Stimulated activated CD4-positive, alpha-beta T cell treated with anti-CD3 and anti-CD28 coated beads, Interleukin-2, amount 100 ng/mL, for 48 hours (primary cell): Measurements from ENCODE around the gene PXDN.
"Not testable (repeated sequence)": the region's sequence is repeated elsewhere in the genome, so short reads cannot be mapped to it uniquely, and the experiment has no call there.

Source experiments
- DNase-seq, 2 donors: peaks; one replicate each; pipeline ENCODE4 v3.0.0-alpha.2; 2020

PXDN gene

DNA sequence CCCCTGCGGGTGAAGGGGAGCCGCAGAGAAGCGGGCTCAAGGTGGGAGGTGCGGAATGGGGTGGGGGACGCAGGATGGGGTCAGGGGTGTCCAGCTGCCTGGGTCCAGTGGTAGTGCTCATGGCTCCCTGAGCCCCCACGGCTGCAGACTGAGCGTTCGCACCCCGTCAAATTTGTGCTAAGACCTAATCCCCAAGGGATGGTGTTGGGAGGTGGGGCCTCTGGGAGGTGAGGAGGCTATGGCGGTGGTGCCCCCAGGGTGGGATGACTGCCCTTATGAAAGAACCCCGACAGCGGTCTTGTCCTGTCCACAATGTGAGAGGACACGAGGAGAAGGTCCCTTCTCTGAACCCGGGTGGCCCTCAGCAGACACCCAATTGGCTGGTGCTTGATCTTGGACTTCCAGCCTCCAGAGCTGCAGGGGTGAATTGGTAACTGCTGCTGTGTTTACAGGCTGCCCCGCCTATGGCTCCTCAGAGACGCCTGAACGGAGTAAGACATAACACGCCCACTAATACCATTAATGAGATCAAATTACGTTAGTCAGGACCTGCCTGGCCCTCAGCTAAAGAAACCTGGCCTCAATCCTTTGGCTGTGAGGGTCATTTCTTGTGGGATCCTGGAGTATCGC lies 42.6 kb downstream of the PXDN start:
- no peak for DNase-seq

DNA sequence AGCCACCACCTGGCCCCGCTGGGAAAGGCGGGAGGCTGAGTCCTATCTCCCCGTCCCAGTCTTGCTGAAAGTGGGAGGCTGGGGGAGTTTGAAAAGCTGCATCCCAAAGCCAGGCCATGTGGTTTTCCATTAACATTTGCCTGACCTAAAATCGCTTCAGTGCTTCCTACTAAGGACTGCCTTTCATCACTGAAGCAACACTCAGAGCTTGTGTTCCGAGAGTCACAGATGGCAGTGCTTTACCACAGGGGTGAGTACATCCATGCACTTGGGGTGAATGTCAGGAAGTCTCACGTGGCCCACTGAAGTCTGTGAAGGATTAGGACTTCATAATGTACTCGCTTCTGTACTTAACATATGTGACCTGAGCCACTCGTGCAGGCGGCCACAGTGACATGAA lies 43.3 kb downstream of the PXDN start:
- no peak for DNase-seq

DNA sequence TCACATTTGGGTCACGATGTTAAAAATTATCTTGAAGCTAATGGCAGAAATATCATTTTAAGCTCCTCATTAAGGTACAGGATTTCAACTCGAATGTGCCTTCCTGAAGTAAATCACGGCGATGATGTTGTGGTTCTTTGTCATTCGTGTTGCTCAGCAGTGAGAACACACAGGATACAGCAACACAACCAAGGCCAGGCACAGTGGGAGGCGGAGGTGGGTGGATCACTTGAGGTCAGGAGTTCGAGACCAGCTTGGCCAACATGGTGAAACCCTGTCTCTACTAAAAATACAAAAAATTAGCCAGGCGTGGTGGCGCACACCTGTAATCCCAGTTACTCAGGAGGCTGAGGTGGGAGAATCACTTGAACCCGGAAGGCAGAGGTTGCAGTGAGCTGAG lies 43.9 kb downstream of the PXDN start:
- not testable (repeated sequence) for DNase-seq

DNA sequence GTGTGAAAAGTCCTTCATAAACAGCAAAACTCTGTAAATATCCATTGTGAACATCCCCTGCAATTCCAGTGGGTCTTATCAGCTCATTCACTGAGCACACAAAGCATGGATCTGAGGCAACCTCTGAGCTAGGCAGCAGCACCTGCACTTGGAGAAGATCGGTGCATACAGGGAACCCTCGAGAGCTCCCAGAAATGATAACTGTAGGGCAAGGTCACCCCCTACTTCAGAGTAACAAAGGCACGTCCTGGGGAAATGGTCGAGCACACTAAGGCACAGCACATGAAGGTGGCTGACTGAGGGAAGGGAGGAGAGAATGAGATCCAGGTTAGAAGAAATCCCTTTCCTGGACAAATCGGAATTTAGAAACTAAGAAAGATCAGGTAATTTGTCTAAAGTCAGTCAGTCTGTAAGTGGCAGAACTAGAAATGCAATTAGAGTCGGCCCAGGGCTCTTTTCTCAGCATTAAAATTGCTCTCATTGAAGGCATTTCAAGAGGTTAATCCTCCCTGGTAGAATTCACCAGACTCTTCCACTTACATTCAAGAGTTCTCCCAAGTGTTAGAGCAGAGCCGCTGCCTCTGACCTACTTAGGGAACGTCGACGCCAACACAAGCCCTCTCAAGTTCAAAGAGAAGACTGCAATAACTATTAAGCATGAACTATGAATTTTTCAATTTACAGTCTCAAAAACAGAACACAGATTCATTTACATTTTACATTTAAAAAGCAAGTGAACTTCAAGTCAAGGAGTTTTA lies 45.9 kb downstream of the PXDN start:
- no peak for DNase-seq

DNA sequence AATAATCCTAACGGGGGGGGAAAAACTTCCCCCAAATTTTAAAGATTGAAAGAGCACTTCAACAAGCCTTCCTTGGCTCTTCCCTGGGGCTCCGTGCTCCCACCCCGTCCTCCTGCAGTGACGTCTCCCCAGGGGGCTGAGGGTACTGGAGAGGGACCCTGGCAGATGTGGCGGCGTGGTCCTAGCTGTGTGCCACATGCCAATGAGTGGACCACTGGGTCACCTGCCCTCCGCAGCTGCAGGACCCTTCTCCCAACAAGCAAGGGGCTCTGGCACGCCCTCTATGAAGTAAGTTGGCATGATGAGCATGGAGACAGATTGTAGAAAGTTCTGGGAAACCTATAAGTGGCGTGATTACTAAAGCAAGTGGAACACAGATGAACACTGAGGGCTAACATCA lies 46.7 kb downstream of the PXDN start:
- no peak for DNase-seq

DNA sequence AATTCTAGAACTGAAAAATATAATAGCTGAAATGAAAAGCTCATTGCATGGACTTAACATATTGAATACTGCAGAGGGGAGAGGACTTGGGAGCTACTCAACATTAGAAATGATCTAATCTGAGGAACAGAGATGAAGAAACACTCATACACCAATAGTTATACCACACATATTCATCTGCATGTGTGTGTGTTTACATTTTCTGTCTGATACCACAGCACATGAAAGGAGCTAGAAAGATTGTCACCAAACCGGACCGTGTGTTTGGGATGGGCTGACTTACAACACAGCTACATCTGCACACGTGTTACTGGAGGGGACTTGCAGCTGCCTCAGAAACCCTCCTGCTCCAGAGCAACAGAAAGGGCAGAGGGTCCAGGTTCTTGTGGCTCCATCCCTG lies 47.8 kb downstream of the PXDN start:
- DNase-seq = no peak

DNA sequence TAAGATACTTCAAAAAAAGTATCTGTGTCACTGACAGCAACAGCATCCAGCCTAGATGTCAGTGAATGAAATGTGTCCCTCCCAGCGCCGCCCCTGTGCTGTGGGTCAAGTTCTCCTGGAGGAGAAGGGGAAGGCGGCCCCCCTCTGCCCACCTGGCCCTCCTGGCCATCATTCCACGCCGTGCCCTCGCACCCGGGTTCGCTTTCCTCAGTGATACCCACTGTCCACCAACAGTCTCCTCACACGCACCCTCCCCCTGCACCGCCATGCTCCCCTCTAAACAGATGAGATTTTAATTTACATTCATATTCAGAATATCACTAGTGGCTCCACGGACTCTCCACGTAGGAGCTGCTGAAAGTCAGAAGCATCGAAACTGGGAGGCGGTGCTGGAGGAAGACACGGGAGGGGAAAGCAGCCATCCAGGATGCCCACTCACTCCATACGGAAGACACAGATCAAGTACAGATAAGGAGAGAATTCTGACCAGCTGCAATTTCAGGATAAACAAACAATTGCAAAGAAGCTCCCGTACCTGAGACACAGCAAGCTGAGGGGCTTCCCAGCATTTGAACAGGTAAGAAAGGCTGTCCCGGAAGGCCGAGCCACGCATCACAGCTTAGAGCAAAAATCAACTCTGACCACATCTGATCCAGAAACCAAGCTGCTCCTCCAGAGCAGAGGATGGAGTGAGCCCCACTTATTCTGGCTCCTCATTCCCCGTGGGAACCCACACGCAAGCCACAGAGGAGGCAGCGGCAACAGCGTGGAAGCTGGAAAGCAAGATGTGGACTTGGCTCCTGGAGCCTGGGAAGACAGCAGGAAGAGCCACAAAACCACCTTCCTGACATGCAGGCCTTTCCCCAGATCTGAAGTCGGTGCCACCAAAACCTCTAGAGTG lies 49.7 kb downstream of the PXDN start:
- DNase-seq = no peak

DNA sequence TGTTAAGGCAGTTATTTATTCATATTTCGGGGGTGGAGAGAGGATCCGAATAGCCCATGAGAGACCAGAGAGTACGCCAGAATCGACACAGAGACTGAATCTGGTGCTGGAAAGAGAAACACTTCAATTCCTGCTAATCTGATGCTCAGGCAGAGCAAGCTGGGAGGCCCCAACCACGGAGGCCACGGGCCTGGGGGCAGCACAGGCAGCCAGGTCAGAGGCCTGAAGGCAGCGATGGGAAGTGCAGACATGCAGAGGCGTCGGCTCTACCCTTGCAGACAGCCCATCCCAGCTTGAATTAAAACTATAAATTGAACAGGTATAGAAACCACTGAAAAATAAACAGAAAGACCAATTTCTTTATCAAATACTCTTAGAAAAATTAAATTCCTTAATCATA lies 50.6 kb downstream of the PXDN start:
- no peak for DNase-seq

DNA sequence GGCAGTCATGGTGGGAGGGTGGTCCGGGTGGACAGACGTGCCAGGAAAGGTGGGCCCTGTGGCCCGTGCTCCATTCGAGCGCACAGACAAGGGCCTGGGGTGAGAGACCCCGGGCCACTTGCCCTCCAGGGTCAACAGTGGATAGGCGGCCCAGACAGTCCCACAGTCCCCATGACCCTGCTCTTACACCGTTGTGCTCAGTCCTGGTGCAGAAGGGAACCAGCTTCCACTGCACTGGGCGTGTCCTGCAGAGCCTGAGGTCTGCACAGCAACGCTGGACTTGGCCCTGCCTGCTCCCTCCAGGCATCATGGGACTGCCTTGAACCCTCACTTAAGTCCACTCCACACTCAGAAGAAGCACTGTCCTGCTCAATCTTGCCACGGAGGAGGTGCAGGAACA lies 52.0 kb downstream of the PXDN start:
- no peak for DNase-seq

DNA sequence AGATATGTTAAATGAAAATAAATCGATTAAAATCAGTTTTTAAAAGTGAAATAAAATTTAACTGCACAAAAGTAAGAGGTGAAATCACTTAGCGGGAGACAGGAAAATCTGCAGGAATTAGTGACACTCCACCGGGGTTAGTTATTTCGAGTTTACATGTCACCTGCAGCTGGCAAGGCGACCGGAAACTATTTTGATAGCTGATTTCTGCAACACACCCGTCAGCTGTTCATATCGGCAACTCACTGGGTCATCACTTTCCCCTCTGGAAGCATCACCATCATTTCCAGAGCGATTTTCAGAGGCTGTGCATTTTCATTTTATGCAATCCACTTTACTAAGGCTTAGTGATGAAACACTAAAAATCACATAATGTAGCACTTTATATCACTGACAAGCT lies 52.9 kb downstream of the PXDN start:
- no peak for DNase-seq

DNA sequence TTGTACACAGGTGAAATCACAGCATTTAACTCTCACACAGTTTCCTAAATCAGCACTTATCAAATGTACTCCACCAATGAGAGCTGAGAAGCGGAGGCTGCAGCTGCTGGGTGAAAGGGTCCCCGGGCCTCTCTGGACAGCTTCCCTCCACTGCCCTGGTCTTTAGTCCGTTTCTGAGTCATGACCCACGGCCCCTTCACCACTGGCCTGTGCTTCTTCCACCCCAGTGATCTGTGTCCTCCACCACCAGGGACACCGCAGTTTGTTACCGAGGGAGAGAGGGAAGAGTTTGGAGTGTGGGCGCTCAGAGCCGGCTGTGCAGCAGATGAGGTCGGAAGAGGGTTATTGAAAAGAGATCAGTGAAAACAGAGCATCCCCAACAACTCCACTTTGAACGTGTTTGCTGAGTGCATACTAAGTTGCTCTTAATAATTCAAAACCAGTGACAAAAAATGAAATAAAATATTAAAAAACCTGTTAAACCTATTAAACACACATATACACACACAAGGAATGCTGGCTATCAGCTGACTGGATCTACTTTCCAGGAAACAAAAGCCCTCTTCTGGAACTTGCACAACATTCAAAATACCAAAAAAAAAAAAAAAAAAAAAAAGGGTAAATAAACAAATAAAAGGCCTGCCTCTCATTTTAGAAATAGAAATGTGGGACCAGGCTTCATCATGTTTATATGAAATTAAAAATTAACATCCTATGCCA lies 54.1 kb downstream of the PXDN start:
- DNase-seq = no peak

DNA sequence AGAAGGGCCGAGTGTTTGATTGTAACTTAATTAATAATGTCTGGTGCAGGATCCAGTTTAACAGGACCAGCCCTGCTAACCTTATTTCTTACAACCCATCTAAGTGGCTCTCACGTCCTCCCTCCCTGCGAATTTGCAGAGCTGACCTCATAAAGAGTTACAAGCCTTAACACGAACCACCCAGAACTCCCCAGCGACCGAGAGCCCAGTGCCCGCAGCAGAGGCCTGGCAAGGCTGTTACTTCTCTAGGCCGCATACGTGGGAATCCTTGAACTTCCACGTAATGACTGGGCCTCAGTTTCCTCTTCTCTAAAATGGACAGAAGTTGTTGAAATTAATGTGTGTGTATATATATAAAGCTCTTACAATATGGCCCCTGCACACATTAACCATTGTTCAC lies 55.5 kb downstream of the PXDN start:
- no peak for DNase-seq

DNA sequence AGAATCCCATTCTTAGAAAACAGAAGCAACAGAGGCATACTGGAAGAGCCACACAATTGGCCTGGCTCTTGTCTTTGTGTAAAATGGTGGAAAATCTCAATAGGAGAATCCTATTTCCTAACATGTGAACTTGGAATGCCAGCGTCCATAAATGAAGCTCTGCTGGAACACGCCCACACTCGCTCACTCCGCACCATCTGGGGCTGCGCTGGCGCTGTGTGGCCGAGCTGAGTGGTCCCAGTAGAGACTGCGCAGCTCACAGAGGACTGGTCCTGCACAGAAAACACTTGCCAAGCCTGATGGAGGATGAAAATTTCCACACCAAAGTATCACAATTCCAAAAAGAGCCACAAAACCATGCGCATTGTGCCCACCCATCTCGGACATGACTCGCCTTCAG lies 56.2 kb downstream of the PXDN start:
- DNase-seq = no peak

DNA sequence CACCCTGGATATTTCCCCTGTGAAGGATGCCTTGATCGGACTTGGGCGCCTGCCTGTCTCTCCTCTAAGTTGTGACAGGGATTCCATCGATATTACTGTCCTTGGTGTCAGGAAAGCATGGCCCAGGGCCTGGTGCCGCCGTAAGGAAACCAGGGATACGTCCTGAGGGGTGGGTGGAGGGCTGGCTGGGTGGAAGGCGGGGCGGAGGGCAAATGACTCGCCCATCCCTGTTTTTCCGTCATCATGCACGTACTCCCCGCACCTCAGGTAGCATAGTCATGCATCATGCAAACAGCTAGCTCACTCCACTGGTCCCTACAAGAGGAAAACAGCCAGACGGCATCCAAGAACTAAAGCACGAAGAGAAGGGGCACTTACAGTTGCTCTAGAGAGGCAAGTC lies 57.1 kb downstream of the PXDN start:
- DNase-seq = no peak

DNA sequence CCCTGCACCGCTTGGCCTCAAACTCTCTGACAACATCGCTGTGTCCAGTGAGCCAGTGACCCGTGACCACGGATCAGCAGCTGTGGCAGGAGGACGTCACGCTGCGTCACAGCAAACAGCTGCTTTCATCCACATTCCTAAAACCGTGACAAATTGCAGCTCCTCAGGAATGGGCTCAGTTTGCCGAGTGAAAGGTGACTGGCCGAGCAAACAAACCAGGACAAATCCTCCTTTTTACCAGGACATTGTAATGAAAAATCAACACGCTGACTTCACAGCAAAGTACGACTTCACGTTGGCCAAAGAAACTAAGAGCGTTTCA lies 57.6 kb downstream of the PXDN start:
- no peak for DNase-seq

DNA sequence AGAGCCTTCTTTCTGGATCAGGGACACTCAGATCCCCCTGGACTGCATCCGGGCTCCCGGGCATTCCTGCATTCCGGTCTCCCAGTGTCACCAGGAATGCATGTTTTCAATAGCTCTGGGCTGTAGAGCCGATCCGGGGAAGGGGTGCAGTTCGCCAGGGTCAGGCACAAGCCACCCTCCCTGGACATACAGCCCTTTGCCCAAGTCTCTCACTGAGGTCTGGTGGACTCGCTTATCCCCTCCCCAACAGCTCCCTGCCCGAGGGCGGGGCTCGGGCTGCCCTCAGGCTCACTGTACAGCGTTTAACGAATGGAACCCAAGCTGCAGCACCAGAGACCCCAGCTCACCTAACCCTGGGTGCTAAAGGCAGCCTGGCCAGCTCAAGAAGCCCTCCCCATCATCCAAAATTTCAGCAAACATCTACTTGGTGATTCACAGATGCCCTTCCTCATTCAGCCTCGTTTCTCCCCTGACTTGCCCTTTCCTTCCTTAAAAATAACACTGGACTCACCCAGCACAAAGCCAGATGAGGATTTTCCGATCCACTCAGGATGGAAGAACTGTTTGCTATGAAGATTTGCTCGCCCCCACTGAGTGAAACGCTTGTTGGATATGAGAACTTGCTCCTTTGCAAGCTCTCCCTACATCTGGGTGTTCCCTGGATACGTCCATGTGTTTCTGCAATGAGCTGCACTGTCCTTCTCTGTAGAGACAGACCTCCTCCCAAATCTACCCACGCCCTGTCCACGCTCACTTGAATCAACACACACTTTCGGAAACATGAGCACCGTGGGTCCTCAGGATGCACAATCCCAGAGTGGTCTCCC lies 58.1 kb downstream of the PXDN start:
- no peak for DNase-seq

DNA sequence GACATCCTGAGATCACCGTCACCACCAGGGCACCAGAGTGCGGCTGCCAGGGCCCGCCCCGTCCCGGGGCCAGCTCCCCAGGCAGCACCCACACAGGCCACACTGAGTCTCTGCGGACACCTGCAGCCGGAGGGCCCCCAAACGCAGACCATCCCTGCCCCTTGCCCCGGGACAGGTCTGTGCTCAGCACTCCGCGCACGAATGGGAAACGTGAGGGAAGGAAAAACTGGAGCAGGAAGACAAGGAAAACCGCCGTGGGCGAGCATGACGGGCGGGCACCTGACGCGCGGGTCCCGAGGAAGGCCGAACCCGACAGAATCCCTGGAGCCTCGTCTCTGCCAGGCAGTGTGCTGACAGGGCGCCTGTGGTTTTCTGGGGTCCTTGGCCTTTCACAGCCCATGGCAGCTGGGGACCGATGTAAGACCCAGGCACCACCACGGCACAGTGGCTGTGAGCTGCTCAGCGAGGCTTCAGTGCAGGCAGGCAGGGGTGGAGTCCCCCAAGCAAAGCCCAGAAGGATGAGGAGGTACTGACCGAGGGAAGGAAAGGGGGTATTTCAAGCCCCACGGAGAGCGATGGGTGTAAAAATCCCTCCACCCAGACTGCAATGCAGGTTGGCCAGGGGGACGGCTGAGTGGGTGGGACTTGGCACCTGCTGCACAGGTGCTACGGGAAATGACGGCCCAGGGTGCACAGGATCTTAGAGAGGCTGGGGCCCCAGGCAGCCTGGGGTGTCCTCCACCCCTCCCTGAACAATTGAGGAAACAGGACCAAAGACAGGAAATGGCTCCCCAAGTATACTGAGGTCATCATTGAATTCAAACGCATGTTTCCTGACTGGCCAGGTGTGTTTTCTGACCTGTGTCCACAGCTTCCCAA lies 59.0 kb downstream of the PXDN start:
- no peak for DNase-seq

DNA sequence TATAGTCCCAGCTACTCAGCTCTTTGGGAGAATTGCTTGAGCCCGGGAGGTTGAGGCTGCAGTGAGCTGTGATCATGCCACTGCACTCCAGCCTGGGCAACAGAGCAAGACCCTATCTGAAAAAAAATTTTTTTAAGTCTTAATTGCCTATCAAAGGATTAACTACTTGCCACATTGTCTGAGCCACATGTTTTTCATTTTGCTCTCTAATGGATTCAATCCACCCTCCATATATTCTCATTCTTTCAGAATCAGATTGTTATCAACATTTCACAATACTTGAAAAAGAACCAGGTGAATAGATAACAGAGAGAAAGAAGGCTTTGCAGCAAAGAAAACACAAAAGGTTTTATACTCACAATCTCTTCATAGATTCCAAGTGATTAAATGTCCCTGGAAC lies 61.0 kb downstream of the PXDN start:
- no peak for DNase-seq

DNA sequence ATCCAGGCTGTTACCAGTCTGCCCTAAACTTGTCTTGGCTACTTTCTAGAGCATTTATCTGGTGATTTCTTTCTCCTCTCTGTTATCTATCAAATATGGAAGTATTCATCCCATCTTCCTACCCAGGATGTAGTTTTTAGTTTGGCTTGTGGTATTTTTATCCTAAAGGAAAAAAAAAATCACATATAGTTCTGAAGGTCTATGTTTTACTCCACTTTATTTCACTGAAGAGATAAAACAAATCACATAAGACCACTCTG lies 62.2 kb downstream of the PXDN start:
- DNase-seq = no peak

DNA sequence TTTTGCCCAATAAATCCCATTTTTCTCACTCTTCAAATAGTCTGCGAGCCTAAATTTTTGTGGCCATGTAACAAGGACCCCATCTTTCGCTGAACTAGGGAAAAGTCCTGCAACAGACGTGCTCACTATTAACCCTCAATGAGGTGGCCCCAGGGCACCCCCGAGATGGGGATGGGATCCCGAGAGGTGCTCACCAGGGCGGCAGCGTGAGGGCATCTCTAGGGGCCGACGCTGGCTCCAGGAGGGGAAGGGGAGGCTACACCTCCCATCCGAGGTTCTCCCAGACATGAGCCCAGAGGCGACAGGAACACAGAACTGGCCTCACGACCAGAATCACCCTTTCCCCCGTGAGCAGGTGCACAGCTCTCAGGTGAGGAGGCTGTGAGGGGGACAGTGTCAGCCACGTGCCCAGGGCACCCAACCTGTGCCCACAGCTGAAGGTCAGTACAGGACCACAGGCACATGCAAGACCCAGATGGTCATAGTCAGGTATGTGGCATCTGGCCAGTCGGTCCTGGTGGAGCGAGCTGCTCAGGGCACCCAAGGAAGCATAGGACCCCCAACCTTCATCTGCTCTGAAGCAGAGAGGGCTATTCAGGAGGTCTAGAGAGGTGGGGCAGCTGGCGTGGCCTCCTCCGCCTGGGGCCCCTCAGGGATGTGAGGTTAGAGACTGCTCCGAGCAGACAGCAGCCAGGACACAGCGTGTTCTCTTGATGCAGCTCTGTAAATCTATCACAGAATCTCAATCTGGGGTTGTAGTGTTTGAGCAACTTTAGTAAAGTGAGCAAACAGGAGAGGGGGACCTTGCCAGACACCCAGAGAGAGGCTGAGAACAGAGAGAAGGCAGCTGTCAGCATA lies 62.8 kb downstream of the PXDN start:
- DNase-seq = no peak

DNA sequence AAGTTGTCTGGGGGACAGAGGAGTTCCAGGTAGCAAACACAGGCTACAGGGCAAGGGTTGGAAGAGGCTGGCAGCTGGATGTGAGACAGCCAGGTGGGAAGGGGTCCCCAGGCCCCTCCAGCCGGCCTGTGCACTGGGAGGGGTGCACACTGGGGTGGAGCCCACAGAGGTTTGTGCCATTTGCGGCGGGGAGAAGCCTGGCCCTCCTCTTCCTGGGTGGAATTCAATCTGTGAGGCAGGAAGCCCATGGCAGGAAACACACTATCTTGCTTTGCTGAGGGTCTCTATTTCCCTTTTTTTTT lies 63.3 kb downstream of the PXDN start:
- DNase-seq = no peak
